GM18526 (cell line): Measurements from ENCODE around the gene HAND2.

ENCODE experiments used
- POLR2A ChIP-seq: IDR thresholded peaks from 3 replicates; pipeline ENCODE4 v1.6.1; 2011; ENCODE audit not compliant: insufficient read length; ENCODE audit errors: extremely low read depth

HAND2 gene

DNA sequence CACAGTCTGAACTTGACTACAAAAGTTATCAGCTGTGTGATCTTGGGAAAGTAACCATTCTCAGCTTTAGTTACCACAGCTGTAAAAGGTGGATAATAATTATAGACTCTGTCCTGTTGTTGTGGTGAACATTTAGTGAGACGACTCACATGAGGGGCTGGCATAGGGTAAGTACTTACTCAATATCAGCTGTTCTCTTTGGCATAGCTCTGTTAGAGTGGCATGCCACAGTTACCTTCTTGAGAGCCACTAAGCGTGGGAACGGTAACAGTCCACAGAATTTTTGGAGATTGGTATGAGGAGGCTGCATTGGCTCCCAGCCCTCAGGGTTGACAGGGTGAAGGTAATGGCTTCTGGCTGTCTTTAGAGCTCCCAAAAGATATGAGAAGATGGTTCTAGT is 13.2 kb upstream of the HAND2 start:
- TF ChIP-seq POLR2A: no peak

- TF ChIP-seq POLR2A: no peak
Observed at GRCh38 chr4:173539986-173540385, 10.0 kb upstream of the HAND2 start.

DNA sequence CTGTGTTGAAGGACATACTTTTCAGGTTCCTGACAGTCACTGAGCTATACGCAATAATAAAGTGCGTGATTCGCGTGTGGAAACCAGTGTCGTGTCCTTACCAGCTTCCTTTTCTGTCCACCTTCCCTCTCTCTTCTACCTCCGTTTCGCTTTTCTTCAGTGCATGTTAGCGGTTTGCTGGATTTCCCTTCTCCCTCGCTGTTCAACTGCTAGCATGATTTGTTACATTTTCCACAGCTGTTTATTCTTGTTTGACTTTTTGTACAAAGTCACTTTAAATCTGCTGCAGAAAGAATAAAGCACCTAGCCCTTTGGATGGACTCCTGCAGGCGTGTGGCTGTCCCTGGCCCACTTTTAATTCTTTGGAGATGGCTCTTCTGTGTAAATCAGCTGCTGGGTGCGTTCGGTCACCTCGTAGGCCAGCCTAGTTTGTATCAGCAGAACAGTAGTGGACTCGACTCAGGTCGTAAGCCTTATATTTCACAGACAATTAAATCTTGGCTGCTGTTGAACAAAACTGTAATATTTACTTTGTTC is 8.9 kb upstream of the HAND2 start:
- no peak for TF ChIP-seq POLR2A

DNA sequence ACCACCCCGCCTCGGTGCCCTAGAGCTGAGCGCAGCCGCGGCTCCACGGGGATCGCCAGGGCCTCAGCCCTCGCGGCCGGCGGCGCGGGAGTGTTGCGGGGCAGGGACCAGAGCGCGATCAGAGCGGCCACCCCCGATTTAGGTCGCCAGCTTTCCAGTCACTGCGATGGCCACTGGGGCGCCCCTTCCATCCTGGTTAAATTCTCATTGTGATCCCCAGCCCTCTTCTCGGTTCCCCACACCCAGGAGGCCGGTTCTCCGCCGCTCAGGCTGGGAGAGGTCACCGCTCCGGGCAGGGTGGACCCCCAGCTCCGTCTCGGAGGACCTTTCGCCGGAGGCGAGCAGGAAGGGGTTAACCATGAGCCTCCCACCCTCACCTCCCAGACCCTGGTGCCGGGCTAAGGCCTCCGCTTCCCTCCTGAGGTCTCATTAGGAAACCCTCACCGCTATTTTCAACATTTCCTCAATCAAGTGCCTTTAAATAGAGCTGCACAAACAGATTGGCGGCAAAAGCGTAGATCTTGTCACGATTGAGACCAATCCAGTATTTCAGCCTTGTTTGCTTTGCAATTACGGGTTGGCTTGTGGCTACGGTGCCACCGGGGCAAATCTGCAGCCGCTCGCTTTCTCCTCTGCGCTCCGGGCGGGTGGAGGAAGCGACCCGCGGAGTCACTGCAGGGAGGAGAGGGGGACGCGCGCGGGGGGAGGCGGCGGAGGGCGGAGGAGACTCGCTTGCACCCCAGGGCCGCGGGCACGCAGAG is 8.3 kb upstream of the HAND2 start:
- TF ChIP-seq POLR2A: no peak

- TF ChIP-seq POLR2A: no peak
Observed at GRCh38 chr4:173537613-173538147, 7.7 kb upstream of the HAND2 start.

GRCh38 chr4:173536808-173537429 is 6.9 kb upstream of the HAND2 start:
- no peak for TF ChIP-seq POLR2A

DNA sequence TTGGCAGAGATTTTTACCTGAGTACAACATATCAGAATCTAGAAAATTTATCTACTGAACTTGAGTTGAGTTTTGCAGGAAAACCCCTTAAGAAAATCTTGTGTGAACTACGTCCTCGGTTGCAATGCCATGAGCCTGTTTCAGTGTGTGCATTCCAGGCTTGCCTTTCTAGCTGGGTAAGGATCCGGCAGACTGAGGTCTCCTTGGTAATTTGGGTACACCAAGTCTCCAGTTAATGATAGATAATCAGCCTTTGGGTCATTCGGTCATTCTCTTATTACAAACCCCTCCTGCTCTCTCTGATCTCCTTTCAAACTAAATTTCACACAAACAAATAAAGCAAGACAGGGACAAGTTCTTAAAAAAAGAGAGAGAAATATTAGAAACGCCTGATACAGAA is 5.9 kb upstream of the HAND2 start:
- TF ChIP-seq POLR2A: no peak

DNA sequence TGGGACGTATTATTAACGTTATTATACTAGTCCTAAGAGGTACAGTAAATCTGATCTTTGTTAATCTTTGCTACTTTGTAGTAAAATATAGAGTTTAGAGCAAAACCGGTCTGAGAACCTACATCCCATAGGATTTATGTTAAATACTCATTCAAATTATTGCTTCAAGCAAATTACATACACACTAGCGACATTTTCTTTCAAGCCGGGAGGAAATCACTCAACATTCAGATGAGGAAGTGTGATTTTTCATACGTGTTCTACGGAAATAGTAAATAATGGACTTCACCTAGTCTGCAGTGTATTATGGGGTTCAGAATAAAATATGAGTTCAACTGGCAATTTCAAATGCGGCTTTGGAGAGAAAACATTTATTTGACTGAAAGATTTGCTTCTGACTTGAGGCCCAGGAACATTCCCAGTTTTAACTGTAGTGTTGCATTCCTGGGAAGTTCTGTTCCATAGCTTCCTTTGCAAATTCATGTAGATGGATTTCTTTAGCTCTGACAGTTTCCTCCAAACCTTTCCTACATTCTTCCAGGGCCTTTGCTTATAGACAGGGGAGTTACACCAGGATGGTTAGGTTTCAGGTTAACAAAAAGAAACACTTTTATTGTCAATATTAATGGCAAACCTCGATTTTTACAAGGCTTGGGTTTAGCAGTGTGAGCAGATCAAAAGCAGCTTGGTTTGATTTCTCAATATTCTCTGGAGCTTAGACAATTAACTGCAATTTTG is 5.3 kb upstream of the HAND2 start:
- TF ChIP-seq POLR2A: no peak

- no peak for TF ChIP-seq POLR2A
Observed at GRCh38 chr4:173534434-173534833, 4.4 kb upstream of the HAND2 start.

DNA sequence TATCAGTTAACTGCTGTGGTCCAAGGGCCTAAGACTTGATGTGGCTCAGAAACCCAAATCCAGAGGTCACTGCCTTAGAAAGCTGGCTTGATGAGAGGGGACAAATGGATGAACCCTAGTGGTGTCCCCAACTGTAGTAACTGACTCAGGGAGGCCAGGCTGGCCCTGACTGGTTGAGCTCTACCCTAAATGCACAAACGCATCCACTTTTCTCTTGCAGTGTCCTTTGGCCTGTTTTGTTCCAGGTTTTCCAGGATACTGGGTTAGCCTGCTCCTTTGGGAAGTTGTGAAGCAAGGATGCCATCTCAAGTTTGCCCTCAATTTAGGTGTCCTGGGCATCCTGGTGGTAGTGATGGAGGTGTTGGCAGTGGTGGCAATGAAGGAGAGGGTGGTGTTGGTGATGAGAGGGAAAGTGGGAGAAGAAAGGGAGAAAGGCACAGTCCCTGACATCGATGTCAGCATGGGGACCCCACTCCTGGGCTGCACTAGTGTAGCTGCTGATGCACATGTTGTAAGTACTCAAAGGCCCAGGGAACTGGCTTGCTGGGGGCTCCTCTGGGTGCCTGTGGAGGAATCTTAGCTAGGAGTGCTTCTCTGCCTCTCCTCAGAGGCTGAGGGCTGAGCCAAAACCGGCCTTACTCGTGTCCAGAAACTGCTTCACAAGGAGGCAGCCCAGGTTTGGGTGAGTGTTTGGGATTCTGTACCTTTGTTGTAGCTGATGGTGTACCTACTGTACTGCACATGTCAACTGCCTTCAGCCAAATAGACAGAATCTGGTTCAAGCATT is 2.9 kb upstream of the HAND2 start:
- no peak for TF ChIP-seq POLR2A

- no peak for TF ChIP-seq POLR2A
Observed at GRCh38 chr4:173531086-173531965, 1.3 kb upstream of the HAND2 start.

DNA sequence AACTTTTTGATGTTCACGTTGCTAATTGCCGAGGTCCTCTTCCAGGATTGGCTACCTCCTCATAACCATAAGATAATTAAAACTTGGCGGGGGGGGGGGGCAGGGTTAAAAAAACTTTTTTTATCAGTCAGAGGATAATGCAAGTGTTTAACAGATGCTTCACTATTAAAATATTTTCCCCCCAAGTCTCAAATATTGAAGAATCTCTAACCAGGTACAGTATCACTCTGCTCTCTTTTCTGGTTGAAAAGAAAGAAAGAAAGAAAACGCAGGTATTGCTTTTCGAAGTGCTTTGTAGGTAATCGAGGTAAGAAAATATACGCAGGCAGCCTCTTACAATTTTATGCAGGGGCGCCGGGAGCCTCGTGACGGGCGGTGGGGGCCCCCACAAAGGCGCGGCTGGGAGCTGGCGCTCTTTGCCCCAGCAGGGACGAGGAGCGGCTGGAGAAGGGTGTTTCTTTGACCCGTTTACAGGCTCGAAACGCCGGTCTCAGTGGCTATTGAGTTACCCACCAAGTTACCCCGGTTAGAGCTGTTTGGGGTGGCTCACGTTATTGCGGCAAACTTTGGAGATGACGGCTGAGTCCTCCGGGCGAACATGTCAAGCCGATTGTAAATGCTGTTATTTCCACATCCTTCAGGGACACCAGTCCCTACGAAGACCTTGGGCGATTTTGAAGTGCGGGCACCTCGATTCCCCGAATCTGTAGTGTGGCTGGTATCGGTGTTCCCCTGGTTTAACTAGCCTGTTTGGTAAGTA is 477 bp upstream of the HAND2 start:
- no peak for TF ChIP-seq POLR2A
